Activated CD4-positive, alpha-beta T cell treated with anti-CD3 and anti-CD28 coated beads for 36 hours (primary cell): ENCODE data around the gene RUNDC1. TPM values are rescaled to one million over a fixed set of nuclear protein-coding genes. Genes with fewer than 3 reads are reported as not detected.
A peak's percentile ranks its signal among the peaks of the same experiment; 100 is the strongest.

Experiments used
- ATAC-seq: fragments of 200-7000 bp; cut with Tn5 transposase; one replicate; pipeline ENCODE4 v1.10.0; 2021; ENCODE audit warnings: mild to moderate bottlenecking, moderate library complexity
- CTCF ChIA-PET: fragments of 350-600 bp; sonication (Branson Sonifier 250); formaldehyde crosslinking; loops from one replicate; lab custom pipeline; 2021; ENCODE audit warnings: antibody characterized with exemption; lab: Charles Lee
- POLR2A ChIA-PET: fragments of 350-600 bp; sonication (Branson Sonifier 250); formaldehyde crosslinking; loops from one replicate; lab custom pipeline; 2021; ENCODE audit warnings: antibody characterized with exemption, inconsistent platforms; lab: Charles Lee
- DNase-seq: peaks from one replicate; pipeline ENCODE4 v3.0.0-alpha.2; 2020
- H3K27ac Mint-ChIP-seq: one replicate; pipeline ENCODE4 v1.8.0; 2021; ENCODE audit warnings: mixed read lengths
- H3K27me3 Mint-ChIP-seq: one replicate; pipeline ENCODE4 v1.8.0; 2021; ENCODE audit warnings: mixed read lengths
- H3K36me3 Mint-ChIP-seq: one replicate; pipeline ENCODE4 v1.8.0; 2021; ENCODE audit warnings: low read depth, mixed read lengths
- H3K4me1 Mint-ChIP-seq: one replicate; pipeline ENCODE4 v1.8.0; 2021; ENCODE audit warnings: mixed read lengths
- H3K4me3 Mint-ChIP-seq: one replicate; pipeline ENCODE4 v1.8.0; 2021; ENCODE audit warnings: mild to moderate bottlenecking, moderate library complexity, mixed read lengths
- H3K9me3 Mint-ChIP-seq: one replicate; pipeline ENCODE4 v1.8.0; 2021; ENCODE audit warnings: low read depth, mixed read lengths
- intact Hi-C, 2 experiments: fragments of 100-400 bp; cut with DNase I in 1 of 2; cut with micrococcal nuclease in 1 of 2; formaldehyde crosslinking; loops; one replicate each; pipeline versions ENCODE4 v1.14.2 to v1.15.1; 2022 to 2024; cut with DNase I, micrococcal nuclease
- total RNA-seq, 2 experiments: library from RNA; stranded (reverse); gene quantifications; one replicate each; pipeline ENCODE4 v1.2.3, GENCODE V29; 2021

RUNDC1 gene
- 10 to 100 TPM; 12.3 to 12.5 TPM for total RNA-seq

- Mint-ChIP-seq H3K27me3 (no peaks in the 10 kb centered on the region), H3K4me1 (peaks cover 32% of the 10 kb centered on the region), H3K9me3 (no peaks in the 10 kb centered on the region), H3K4me3 (peak within 1 kb of the TSS; percentile 99), H3K36me3 (peaks cover 23% of the 10 kb centered on the region), H3K27ac (peak within 1 kb of the TSS; percentile 98)
- peak; percentile 95 for DNase-seq
- peak; percentile 78 for ATAC-seq
- POLR2A ChIA-PET = no interaction called here
- intact Hi-C loops = loop anchor here (1.0 to 5.0 kb wide), 12 partner anchors 16 to 1013 kb away; partner anchors contain the start of genes RPL27 (in 2 of the 2), AARSD1 (in 1 of the 2), BECN1 (in 1 of the 2) and BRCA1 (in 1 of the 2)
- CTCF ChIA-PET = interaction anchor here (0.7 to 2.0 kb wide), 3 partner anchors 16 to 344 kb away, joined by 3 to 5 read pairs (median 4); partner anchors contain the start of gene RPL27
Observed at GRCh38 chr17:42980274-42980765, at the start of gene RUNDC1. RUNDC1 (plus strand) TSS chr17:42980565; CDS start chr17:42980577, 12 bp downstream.

- Mint-ChIP-seq H3K9me3 (no peaks in the 10 kb centered on the region), H3K36me3 (no peaks in the 10 kb centered on the region), H3K27me3 (peaks cover 4% of the 10 kb centered on the region), H3K4me3 (no peak overlapping the region), H3K27ac (no peak overlapping the region), H3K4me1 (no peaks in the 10 kb centered on the region)
- peak; percentile 50 for DNase-seq
- ATAC-seq = no peak
- intact Hi-C loops = loop anchor here in 1 of 2 experiments (1.0 kb wide), 2 partner anchors 95 to 217 kb away; no protein-coding TSS in a partner anchor
- CTCF ChIA-PET = interaction anchor here (0.5 to 1.7 kb wide), 6 partner anchors 10 to 352 kb away, joined by 3 to 7 read pairs (median 3); partner anchors contain the start of genes AOC2 and BECN1
- POLR2A ChIA-PET = interaction anchor here (0.6 to 0.7 kb wide), 3 partner anchors 77 to 104 kb away, joined by 3 to 7 read pairs (median 7); no protein-coding TSS in a partner anchor
Observed at GRCh38 chr17:42937712-42938596, 42.4 kb upstream of the RUNDC1 start.

- Mint-ChIP-seq H3K4me3 (no peak overlapping the region), H3K9me3 (no peaks in the 10 kb centered on the region), H3K4me1 (no peaks in the 10 kb centered on the region), H3K27ac (no peak overlapping the region), H3K27me3 (no peaks in the 10 kb centered on the region), H3K36me3 (peaks cover 3% of the 10 kb centered on the region)
- CTCF ChIA-PET = no interaction called here
- ATAC-seq (no peak), DNase-seq (no peak)
- intact Hi-C loops = no loop called here
- POLR2A ChIA-PET = no interaction called here
Observed at GRCh38 chr17:42944211-42944610, 36.2 kb upstream of the RUNDC1 start.

- no peaks in the 10 kb centered on the region for H3K27me3 Mint-ChIP-seq
- no peaks in the 10 kb centered on the region for H3K9me3 Mint-ChIP-seq
- ChIA-PET CTCF (no interaction called here), POLR2A (no interaction called here)
- peaks cover 22% of the 10 kb centered on the region for H3K36me3 Mint-ChIP-seq
- no peak for DNase-seq
- H3K4me3 Mint-ChIP-seq = no peak overlapping the region
- no peaks in the 10 kb centered on the region for H3K4me1 Mint-ChIP-seq
- intact Hi-C loops = no loop called here
- no peak overlapping the region for H3K27ac Mint-ChIP-seq
- no peak for ATAC-seq
Observed at GRCh38 chr17:42946812-42947211, 33.6 kb upstream of the RUNDC1 start.

GRCh38 chr17:42950044-42950783 is 30.2 kb upstream of the RUNDC1 start:
- DNase-seq = no peak
- intact Hi-C loops = no loop called here
- no peak for ATAC-seq
- Mint-ChIP-seq H3K27me3 (no peaks in the 10 kb centered on the region), H3K9me3 (no peaks in the 10 kb centered on the region), H3K27ac (no peak overlapping the region), H3K4me1 (no peaks in the 10 kb centered on the region), H3K36me3 (peaks cover 42% of the 10 kb centered on the region), H3K4me3 (no peak overlapping the region)
- ChIA-PET CTCF (no interaction called here), POLR2A (no interaction called here)

- H3K4me3 Mint-ChIP-seq = no peak overlapping the region
- H3K36me3 Mint-ChIP-seq = peaks cover 60% of the 10 kb centered on the region
- no peak for ATAC-seq
- H3K27ac Mint-ChIP-seq = no peak overlapping the region
- H3K27me3 Mint-ChIP-seq = no peaks in the 10 kb centered on the region
- DNase-seq = no peak
- no peaks in the 10 kb centered on the region for H3K9me3 Mint-ChIP-seq
- H3K4me1 Mint-ChIP-seq = no peaks in the 10 kb centered on the region
- ChIA-PET CTCF (no interaction called here), POLR2A (interaction anchor here (1.0 kb wide), 1 partner anchor 142 kb away, joined by 3 read pairs; no protein-coding TSS in a partner anchor)
- intact Hi-C loops = no loop called here
Observed at GRCh38 chr17:42953669-42954068, 26.7 kb upstream of the RUNDC1 start.

- ATAC-seq (peak; percentile 95), DNase-seq (peak; percentile 95)
- Mint-ChIP-seq H3K4me3 (peak within 1 kb of the TSS; percentile 93), H3K27ac (peak within 1 kb of the TSS; percentile 90), H3K27me3 (no peaks in the 10 kb centered on the region), H3K4me1 (peaks cover 22% of the 10 kb centered on the region), H3K36me3 (peaks cover 33% of the 10 kb centered on the region), H3K9me3 (no peaks in the 10 kb centered on the region)
- intact Hi-C loops = loop anchor here (1.0 kb wide), 9 partner anchors 16 to 402 kb away; partner anchors contain the start of genes RPL27 (in 2 of the 2), BRCA1 (in 1 of the 2), COASY (in 1 of the 2) and PTGES3L (in 1 of the 2)
- ChIA-PET CTCF (interaction anchor here (0.7 to 1.7 kb wide), 3 partner anchors 16 to 139 kb away, joined by 3 to 9 read pairs (median 4); partner anchors contain the start of genes PTGES3L, RPL27 and RUNDC1), POLR2A (interaction anchor here (0.8 to 1.0 kb wide), 2 partner anchors 34 to 378 kb away, joined by 3 to 5 read pairs; partner anchors contain the start of gene RPL27)
Observed at GRCh38 chr17:42964161-42964932, 16.0 kb upstream of the RUNDC1 start, which contains the start of gene AARSD1. AARSD1 (minus strand) TSS chr17:42964454; CDS start chr17:42964440, 14 bp downstream.

- no peak for DNase-seq
- POLR2A ChIA-PET = no interaction called here
- intact Hi-C loops = no loop called here
- no peaks in the 10 kb centered on the region for H3K9me3 Mint-ChIP-seq
- CTCF ChIA-PET = interaction anchor here (0.7 to 2.1 kb wide), 3 partner anchors 30 to 288 kb away, joined by 3 to 7 read pairs (median 3); partner anchors contain the start of gene RPL27
- no peak overlapping the region for H3K27ac Mint-ChIP-seq
- H3K27me3 Mint-ChIP-seq = no peaks in the 10 kb centered on the region
- H3K36me3 Mint-ChIP-seq = peaks cover 9% of the 10 kb centered on the region
- ATAC-seq = no peak
- no peak overlapping the region for H3K4me3 Mint-ChIP-seq
- peaks cover 16% of the 10 kb centered on the region for H3K4me1 Mint-ChIP-seq
Observed at GRCh38 chr17:42967925-42968324, 12.4 kb upstream of the RUNDC1 start.

- POLR2A ChIA-PET = interaction anchor here (0.6 to 1.0 kb wide), 2 partner anchors 29 to 421 kb away, joined by 3 to 4 read pairs; partner anchors contain the start of gene RPL27
- Mint-ChIP-seq H3K27me3 (no peaks in the 10 kb centered on the region), H3K9me3 (no peaks in the 10 kb centered on the region), H3K4me3 (no peak overlapping the region), H3K4me1 (peaks cover 11% of the 10 kb centered on the region), H3K36me3 (peaks cover 5% of the 10 kb centered on the region), H3K27ac (peak overlapping the region; percentile 60)
- CTCF ChIA-PET = interaction anchor here (0.6 to 2.1 kb wide), 2 partner anchors 28 to 474 kb away, joined by 3 to 7 read pairs; partner anchors contain the start of gene RPL27
- DNase-seq (peak; percentile 44), ATAC-seq (peak; percentile 24)
- intact Hi-C loops = no loop called here
Observed at GRCh38 chr17:42969001-42969581, 11.3 kb upstream of the RUNDC1 start.

GRCh38 chr17:42971589-42971988 is 8.8 kb upstream of the RUNDC1 start:
- CTCF ChIA-PET = interaction anchor here (0.6 kb wide), 1 partner anchor 246 kb away, joined by 3 read pairs; no protein-coding TSS in a partner anchor
- H3K9me3 Mint-ChIP-seq = no peaks in the 10 kb centered on the region
- DNase-seq = no peak
- ATAC-seq = no peak
- no peaks in the 10 kb centered on the region for H3K27me3 Mint-ChIP-seq
- no peak overlapping the region for H3K27ac Mint-ChIP-seq
- no peak overlapping the region for H3K4me3 Mint-ChIP-seq
- H3K36me3 Mint-ChIP-seq = no peaks in the 10 kb centered on the region
- POLR2A ChIA-PET = no interaction called here
- H3K4me1 Mint-ChIP-seq = peaks cover 6% of the 10 kb centered on the region
- intact Hi-C loops = no loop called here
